Measurements from ENCODE around the gene TPM3.

TPM3 gene

GRCh38 chr1:154176337-154176736, 15.6 kb downstream of the TPM3 start:
- no peak for TF ChIP-seq JUND (IDR thresholded peaks at IDR 0.05; ENCODE audit: low read depth)
- in situ Hi-C loops (cut with HindIII; ENCODE audit: low pct_unique_long_range_greater_than_20kb, low sequenced_read_pairs), result no loop called here

DNA sequence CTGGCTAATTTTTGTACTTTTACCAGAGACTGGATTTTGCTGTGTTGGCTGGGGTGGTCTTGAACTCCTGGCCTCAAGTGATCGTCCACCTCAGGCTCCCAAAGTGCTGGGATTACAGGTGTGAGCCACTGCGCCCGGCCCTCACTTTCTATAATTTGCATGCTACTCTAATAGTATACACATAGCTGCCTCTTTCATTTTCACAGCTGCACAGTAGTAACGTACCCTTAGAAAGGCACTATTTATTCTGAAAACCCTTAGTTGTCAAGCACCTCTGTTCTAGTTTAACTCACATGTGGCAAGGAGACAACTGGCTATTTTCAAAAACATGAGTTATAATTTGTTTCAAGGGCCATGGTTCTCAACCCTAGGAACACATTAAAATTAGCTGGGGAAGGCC, 17.2 kb downstream of the TPM3 start:
- in situ Hi-C loops (cut with HindIII; ENCODE audit: low pct_unique_long_range_greater_than_20kb, low sequenced_read_pairs), result no loop called here
- TF ChIP-seq JUND (IDR thresholded peaks at IDR 0.05; ENCODE audit: low read depth), result no peak
- DNase-seq (ENCODE audit: low read depth in 1 of 2, low spot score in 1 of 2), result no peak

More at GRCh38 chr1:154176337-154176736, 15.6 kb downstream of the TPM3 start:
- peak in 1 of 2 experiments; percentile 62 for DNase-seq (ENCODE audit: low read depth in 1 of 2, low spot score in 1 of 2)

- no peak for DNase-seq (ENCODE audit: low read depth in 1 of 2, low spot score in 1 of 2)
- TF ChIP-seq JUND (IDR thresholded peaks at IDR 0.05; ENCODE audit: low read depth), result no peak
- in situ Hi-C loops (cut with HindIII; ENCODE audit: low pct_unique_long_range_greater_than_20kb, low sequenced_read_pairs), result no loop called here
Measured at GRCh38 chr1:154171880-154172279, 20.0 kb downstream of the TPM3 start.

DNA sequence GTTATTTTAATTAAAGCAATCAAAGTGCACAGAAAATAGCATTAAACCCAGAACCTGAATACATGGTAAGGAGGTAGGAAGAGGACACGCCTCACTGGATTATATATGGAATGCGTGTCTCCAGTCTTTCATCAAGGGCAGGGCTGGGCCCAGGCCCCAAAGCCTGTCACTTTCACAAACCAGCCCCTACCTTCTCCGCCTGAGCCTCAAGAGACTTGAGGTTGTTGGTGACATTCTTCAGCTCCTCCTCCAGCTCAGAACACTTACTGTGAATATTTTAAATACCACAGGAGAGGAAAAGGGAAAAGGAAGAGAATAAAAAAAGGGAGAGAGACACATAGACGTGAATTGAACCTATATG, 20.7 kb downstream of the TPM3 start:
- in situ Hi-C loops (cut with HindIII; ENCODE audit: low pct_unique_long_range_greater_than_20kb, low sequenced_read_pairs), result no loop called here
- no peak for TF ChIP-seq JUND (IDR thresholded peaks at IDR 0.05; ENCODE audit: low read depth)
- no peak for DNase-seq (ENCODE audit: low read depth in 1 of 2, low spot score in 1 of 2)

GRCh38 chr1:154170547-154171222, 21.2 kb downstream of the TPM3 start:
- TF ChIP-seq JUND (IDR thresholded peaks at IDR 0.05; ENCODE audit: low read depth), result no peak
- in situ Hi-C loops (cut with HindIII; ENCODE audit: low pct_unique_long_range_greater_than_20kb, low sequenced_read_pairs), result no loop called here
- no peak for DNase-seq (ENCODE audit: low read depth in 1 of 2, low spot score in 1 of 2)

- no peak for TF ChIP-seq JUND (IDR thresholded peaks at IDR 0.05; ENCODE audit: low read depth)
- in situ Hi-C loops (cut with HindIII; ENCODE audit: low pct_unique_long_range_greater_than_20kb, low sequenced_read_pairs), result no loop called here
- no peak for DNase-seq (ENCODE audit: low read depth in 1 of 2, low spot score in 1 of 2)
Measured at GRCh38 chr1:154167461-154167860, 24.4 kb downstream of the TPM3 start.

DNA sequence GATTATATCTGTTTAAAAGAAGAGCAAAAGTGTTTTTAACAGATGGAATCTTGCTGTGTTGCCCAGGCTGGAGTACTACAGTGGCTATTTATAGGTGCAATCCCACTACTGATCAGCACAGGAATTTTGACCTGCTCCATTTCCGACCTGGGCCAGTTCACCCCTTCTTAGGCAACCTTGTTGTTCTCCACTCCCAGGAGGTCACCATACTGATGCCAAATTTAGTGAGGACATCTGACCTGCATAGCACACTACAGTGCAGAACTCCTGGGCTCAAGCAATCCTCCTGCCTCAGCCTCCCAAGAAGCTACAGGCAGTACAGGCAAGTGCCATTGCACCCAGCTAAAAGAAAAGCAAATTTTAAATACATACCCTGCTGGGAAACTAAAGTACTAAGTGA, 25.7 kb downstream of the TPM3 start:
- DNase-seq (ENCODE audit: low read depth in 1 of 2, low spot score in 1 of 2), result no peak
- no peak for TF ChIP-seq JUND (IDR thresholded peaks at IDR 0.05; ENCODE audit: low read depth)
- in situ Hi-C loops (cut with HindIII; ENCODE audit: low pct_unique_long_range_greater_than_20kb, low sequenced_read_pairs), result no loop called here

GRCh38 chr1:154159554-154159953, 32.3 kb downstream of the TPM3 start:
- in situ Hi-C loops (cut with HindIII; ENCODE audit: low pct_unique_long_range_greater_than_20kb, low sequenced_read_pairs), result no loop called here
- TF ChIP-seq JUND (IDR thresholded peaks at IDR 0.05; ENCODE audit: low read depth), result no peak
- no peak for DNase-seq (ENCODE audit: low read depth in 1 of 2, low spot score in 1 of 2)

DNA sequence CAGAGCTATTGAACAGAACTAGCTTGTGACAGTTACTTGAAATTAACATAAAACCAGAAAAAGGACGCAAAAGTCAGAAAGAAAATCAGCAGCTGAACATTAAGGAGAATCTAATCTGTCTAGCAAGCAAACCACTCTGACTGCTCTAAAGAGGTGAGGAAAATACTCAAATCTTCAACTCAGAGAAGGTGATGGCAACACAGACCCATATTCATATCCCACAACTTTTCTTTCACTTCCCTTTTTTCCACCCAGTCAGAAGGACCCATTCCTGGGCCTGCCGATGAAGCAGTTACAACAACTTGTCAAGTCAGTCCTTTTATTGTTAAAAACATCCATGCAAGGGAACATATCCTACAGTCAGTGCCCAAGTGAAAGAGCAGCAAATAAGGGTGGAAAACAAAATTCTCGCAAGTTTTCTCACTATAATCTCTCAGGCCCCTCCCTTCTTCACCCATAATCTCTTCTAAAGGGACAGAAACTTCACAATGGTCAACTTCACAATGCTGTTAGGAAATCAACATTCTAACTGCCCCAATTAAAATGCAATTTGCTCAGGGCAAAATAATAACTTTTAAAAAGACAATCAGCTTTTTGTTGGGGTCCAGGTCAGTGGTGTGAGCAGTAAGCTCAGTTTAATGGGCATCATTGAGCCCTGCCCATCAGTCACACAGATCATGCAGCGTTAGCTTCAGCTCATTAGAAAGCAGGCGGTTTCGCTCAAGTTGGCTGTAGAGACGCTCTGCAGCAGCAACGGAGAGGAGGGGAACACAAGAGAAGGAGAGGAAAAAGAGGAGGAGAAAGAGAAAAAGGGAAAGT, 33.4 kb downstream of the TPM3 start:
- in situ Hi-C loops (cut with HindIII; ENCODE audit: low pct_unique_long_range_greater_than_20kb, low sequenced_read_pairs), result no loop called here
- no peak for DNase-seq (ENCODE audit: low read depth in 1 of 2, low spot score in 1 of 2)
- TF ChIP-seq JUND (IDR thresholded peaks at IDR 0.05; ENCODE audit: low read depth), result no peak

DNA sequence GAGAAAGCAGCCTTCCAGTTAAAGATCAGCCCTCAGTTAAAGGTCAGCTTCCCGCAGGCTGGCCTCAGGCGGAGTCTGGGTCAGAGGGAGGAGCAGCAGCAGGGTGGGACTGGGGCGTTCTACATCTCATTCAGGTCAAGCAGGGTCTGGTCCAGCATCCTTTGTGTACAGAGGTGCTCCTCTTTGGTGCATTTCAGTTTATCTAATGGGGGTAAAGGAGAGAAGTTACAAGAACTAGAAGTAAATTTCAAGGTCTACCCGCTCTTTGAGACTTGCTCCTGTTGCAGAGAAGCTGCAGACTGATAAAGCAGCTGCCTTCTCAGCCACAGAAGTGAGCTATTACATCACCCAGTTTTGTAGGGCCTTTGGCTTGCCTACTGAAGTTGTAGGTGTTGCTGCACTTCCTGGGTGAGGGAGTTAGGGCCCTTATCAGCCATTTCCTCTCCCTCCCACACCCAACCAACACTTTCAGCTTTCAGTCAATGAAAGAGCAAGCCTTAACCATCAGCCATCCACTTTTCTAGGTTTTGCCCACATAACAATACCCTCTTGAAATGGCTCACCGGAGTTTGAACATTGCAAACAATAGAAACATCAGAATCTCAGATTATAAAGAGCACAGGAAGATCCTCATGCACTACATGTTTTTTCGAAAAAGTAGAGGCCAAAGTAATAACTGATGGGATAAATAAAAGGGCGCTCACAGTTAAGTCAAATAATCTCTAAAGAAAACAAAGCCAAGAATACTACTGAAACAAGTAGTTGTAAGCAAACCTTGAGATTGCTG, 34.2 kb downstream of the TPM3 start:
- TF ChIP-seq JUND (IDR thresholded peaks at IDR 0.05; ENCODE audit: low read depth), result no peak
- in situ Hi-C loops (cut with HindIII; ENCODE audit: low pct_unique_long_range_greater_than_20kb, low sequenced_read_pairs), result no loop called here
- no peak for DNase-seq (ENCODE audit: low read depth in 1 of 2, low spot score in 1 of 2)

GRCh38 chr1:154155251-154155650, 36.6 kb downstream of the TPM3 start:
- in situ Hi-C loops (cut with HindIII; ENCODE audit: low pct_unique_long_range_greater_than_20kb, low sequenced_read_pairs), result no loop called here
- DNase-seq (ENCODE audit: low read depth in 1 of 2, low spot score in 1 of 2), result no peak
- TF ChIP-seq JUND (IDR thresholded peaks at IDR 0.05; ENCODE audit: low read depth), result no peak

DNA sequence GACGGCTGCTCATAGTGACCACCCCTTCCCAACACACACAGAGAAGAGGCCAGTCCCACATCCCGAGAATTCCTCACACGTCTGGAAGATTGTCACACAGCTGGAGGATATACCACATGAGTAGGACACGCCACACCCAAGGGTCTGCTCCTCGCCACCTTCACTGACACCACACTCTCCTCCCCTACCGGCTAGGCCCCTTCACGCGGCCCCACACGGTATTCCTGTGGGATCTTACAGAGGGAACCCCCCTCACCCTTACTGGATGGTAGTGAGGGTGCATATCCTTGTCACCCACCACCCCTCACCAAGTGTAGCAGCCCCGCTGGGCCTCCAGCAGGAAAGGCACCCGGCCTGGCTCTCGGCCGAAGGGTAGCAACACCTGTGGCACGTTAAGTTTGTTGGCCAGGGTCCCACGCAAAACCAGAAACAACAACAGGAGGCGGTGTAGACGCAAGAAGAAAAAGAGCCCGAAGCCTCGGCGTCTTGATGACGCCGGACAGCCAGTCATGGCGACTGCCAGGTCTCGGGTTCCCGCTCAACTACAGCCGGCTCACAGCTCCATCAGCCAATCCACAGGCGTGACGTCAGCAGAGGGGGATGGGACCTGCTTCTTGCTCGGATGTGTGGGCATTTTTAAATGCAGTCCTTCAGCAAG, 37.2 kb downstream of the TPM3 start, which contains the start of gene NUP210L:
Gene NUP210L (minus strand): TSS at position 540 of the 658 bp plus-strand sequence.
- DNase-seq (ENCODE audit: low read depth in 1 of 2, low spot score in 1 of 2), result no peak
- in situ Hi-C loops (cut with HindIII; ENCODE audit: low pct_unique_long_range_greater_than_20kb, low sequenced_read_pairs), result no loop called here
- no peak for TF ChIP-seq JUND (IDR thresholded peaks at IDR 0.05; ENCODE audit: low read depth)

Data from T47D (cell line).